Omental fat pad (tissue), 4 donors: ENCODE data around the gene CKAP4. TPM values are rescaled to one million over a fixed set of nuclear protein-coding genes. Genes with fewer than 3 reads are reported as not detected.

ENCODE experiments used
- ATAC-seq: fragments of 150-250 bp; one replicate; pipeline ENCODE4 v1.9.1; 2016; ENCODE audit warnings: mild to moderate bottlenecking, moderate library complexity; ENCODE audit not compliant: low FRiP score
- DNase-seq: peaks from one replicate; pipeline ENCODE4 v3.0.0-alpha.2; 2019; ENCODE audit warnings: low spot score
- CTCF ChIP-seq, 3 donors: fragments of 450-650 bp; IDR thresholded peaks; one replicate each; pipeline ENCODE4 v1.5.1; 2016 to 2017; ENCODE audit warnings: antibody characterized with exemption in 3 of 3, mild to moderate bottlenecking in 3 of 3, moderate library complexity in 2 of 3
- total RNA-seq, 4 donors: library from RNA; depleted of rRNA; stranded (reverse); fragments of >200 nt; gene quantifications; one replicate each; pipeline ENCODE4 v1.1.0, GENCODE V29; 2016

Gene CKAP4
- total RNA-seq, 4 donors from 2014 or later = 32.6 to 44.2 (median 33.5) TPM

- peak; percentile 93 for ATAC-seq
- TF ChIP-seq CTCF (IDR thresholded peaks at IDR 0.05) = peak in 2 of 3 donors; percentile 4 to 72
- no peak for DNase-seq
These were observed 34.8 kb upstream of the CKAP4 start for GRCh38 chr12:106282457-106283097.

- DNase-seq (no peak), ATAC-seq (no peak)
- TF ChIP-seq CTCF (IDR thresholded peaks at IDR 0.05) = no peak
These were observed 34.0 kb upstream of the CKAP4 start for GRCh38 chr12:106281804-106282203.

- no peak for DNase-seq
- ATAC-seq = no peak
- TF ChIP-seq CTCF (IDR thresholded peaks at IDR 0.05) = no peak
These were observed 33.4 kb upstream of the CKAP4 start for GRCh38 chr12:106281056-106281782.

GRCh38 chr12:106280106-106280505 lies 32.3 kb upstream of the CKAP4 start:
- TF ChIP-seq CTCF (IDR thresholded peaks at IDR 0.05) = no peak
- DNase-seq (no peak), ATAC-seq (no peak)

- no peak for DNase-seq
These were observed 28.4 kb upstream of the CKAP4 start for GRCh38 chr12:106276032-106276740.

GRCh38 chr12:106275458-106275857 lies 27.6 kb upstream of the CKAP4 start:
- ATAC-seq (no peak), DNase-seq (no peak)
- no peak for TF ChIP-seq CTCF (IDR thresholded peaks at IDR 0.05)

More at GRCh38 chr12:106276032-106276740, 28.4 kb upstream of the CKAP4 start:
- ATAC-seq = no peak
- no peak for TF ChIP-seq CTCF (IDR thresholded peaks at IDR 0.05)
